Osteoblast (primary cell): Measurements from ENCODE around the gene SLC2A13. TPM values are rescaled to one million over a fixed set of nuclear protein-coding genes. Genes with fewer than 3 reads are reported as not detected.

Experiments
- DNase-seq: peaks from one replicate; pipeline ENCODE4 v3.0.0; 2011; ENCODE audit warnings: low spot score, mixed read lengths; ENCODE audit not compliant: insufficient read length; ENCODE audit errors: missing footprints
- H2AFZ ChIP-seq: 2 replicates; pipeline ENCODE4 v1.6.0; 2011; ENCODE audit warnings: mild to moderate bottlenecking, low read length
- H3K27ac ChIP-seq: 2 replicates; pipeline ENCODE4 v1.5.1; 2011; ENCODE audit warnings: mild to moderate bottlenecking, low read depth, low read length, moderate library complexity
- H3K27me3 ChIP-seq: 2 replicates; pipeline ENCODE4 v1.6.0; 2012; ENCODE audit warnings: mild to moderate bottlenecking, control low read depth, inconsistent platforms, low read length, moderate library complexity; ENCODE audit not compliant: insufficient read depth
- H3K36me3 ChIP-seq: 2 replicates; pipeline ENCODE4 v1.5.1; 2011; ENCODE audit warnings: mild to moderate bottlenecking, low read length, control low read depth, moderate library complexity; ENCODE audit not compliant: insufficient read depth
- H3K4me1 ChIP-seq: 2 replicates; pipeline ENCODE4 v1.5.1; 2011; ENCODE audit warnings: mild to moderate bottlenecking, low read length, control low read depth, moderate library complexity; ENCODE audit not compliant: insufficient read depth
- H3K4me2 ChIP-seq: 2 replicates; pipeline ENCODE4 v1.6.0; 2011; ENCODE audit warnings: mild to moderate bottlenecking, low read length; ENCODE audit not compliant: insufficient read depth
- H3K4me3 ChIP-seq: fragments of 200-600 bp; sonication (generic); 3 replicates; pipeline ENCODE4 v1.5.1; 2012; ENCODE audit warnings: mild to moderate bottlenecking, low read length, inconsistent platforms; ENCODE audit not compliant: insufficient read depth
- H3K79me2 ChIP-seq: 2 replicates; pipeline ENCODE4 v1.6.0; 2012; ENCODE audit warnings: mild to moderate bottlenecking, low read length, control low read depth, inconsistent platforms; ENCODE audit not compliant: insufficient read depth
- H3K9me3 ChIP-seq: 2 replicates; pipeline ENCODE4 v1.5.1; 2011; ENCODE audit warnings: low read depth, low read length, control low read depth
- H4K20me1 ChIP-seq: 2 replicates; pipeline ENCODE4 v1.6.0; 2012; ENCODE audit warnings: mild to moderate bottlenecking, low read length, control low read depth; ENCODE audit not compliant: insufficient read depth
- CTCF ChIP-seq: IDR thresholded peaks from 2 replicates; pipeline ENCODE4 v1.5.1; 2011; ENCODE audit warnings: mild to moderate bottlenecking, low read depth, low read length, moderate library complexity; ENCODE audit errors: extremely low read depth
- total RNA-seq: library from RNA; depleted of rRNA; stranded (reverse); fragments of >200 nt; gene quantifications from 2 replicates; pipeline ENCODE4 v1.2.3, GENCODE V29; 2012

SLC2A13 gene
- total RNA-seq, 1 donor, result 12.3 TPM

GRCh38 chr12:39805651-39806050, 300.2 kb downstream of the SLC2A13 start:
- Histone ChIP-seq H3K4me2 (no peak overlapping the region), H2AFZ (no peak overlapping the region), H3K36me3 (no peaks in the 10 kb centered on the region), H3K4me1 (no peaks in the 10 kb centered on the region), H3K27ac (no peak overlapping the region), H3K79me2 (no peaks in the 10 kb centered on the region), H4K20me1 (no peaks in the 10 kb centered on the region), H3K9me3 (no peaks in the 10 kb centered on the region), H3K27me3 (no peaks in the 10 kb centered on the region), H3K4me3 (no peak overlapping the region)
- TF ChIP-seq CTCF, result no peak
- no peak for DNase-seq

GRCh38 chr12:39804898-39805297, 301.0 kb downstream of the SLC2A13 start:
- no peak for TF ChIP-seq CTCF
- Histone ChIP-seq H3K4me1 (no peaks in the 10 kb centered on the region), H4K20me1 (no peaks in the 10 kb centered on the region), H3K4me3 (no peak overlapping the region), H3K36me3 (no peaks in the 10 kb centered on the region), H3K27ac (no peak overlapping the region), H3K4me2 (no peak overlapping the region), H3K79me2 (no peaks in the 10 kb centered on the region), H3K9me3 (no peaks in the 10 kb centered on the region), H3K27me3 (no peaks in the 10 kb centered on the region), H2AFZ (no peak overlapping the region)
- DNase-seq, result no peak

- Histone ChIP-seq H3K9me3 (no peaks in the 10 kb centered on the region), H3K4me3 (no peak overlapping the region), H3K4me2 (no peak overlapping the region), H2AFZ (no peak overlapping the region), H3K79me2 (no peaks in the 10 kb centered on the region), H3K4me1 (no peaks in the 10 kb centered on the region), H3K27me3 (no peaks in the 10 kb centered on the region), H3K27ac (no peak overlapping the region), H3K36me3 (no peaks in the 10 kb centered on the region), H4K20me1 (no peaks in the 10 kb centered on the region)
- no peak for TF ChIP-seq CTCF
- no peak for DNase-seq
Observed at GRCh38 chr12:39804479-39804878, 301.4 kb downstream of the SLC2A13 start.

GRCh38 chr12:39803151-39803550, 302.7 kb downstream of the SLC2A13 start:
- Histone ChIP-seq H2AFZ (no peak overlapping the region), H3K9me3 (no peaks in the 10 kb centered on the region), H3K4me2 (no peak overlapping the region), H4K20me1 (no peaks in the 10 kb centered on the region), H3K79me2 (no peaks in the 10 kb centered on the region), H3K36me3 (no peaks in the 10 kb centered on the region), H3K27ac (no peak overlapping the region), H3K4me1 (no peaks in the 10 kb centered on the region), H3K27me3 (no peaks in the 10 kb centered on the region), H3K4me3 (no peak overlapping the region)
- no peak for TF ChIP-seq CTCF
- no peak for DNase-seq
